SU-DHL-6 (cell line): ENCODE measurements around the gene CCRL2.

Experiments
- H2AFZ ChIP-seq: fragments of 200-600 bp; sonication (generic); 2 replicates; pipeline ENCODE4 v1.6.1; 2014; ENCODE audit warnings: low read depth, mild to moderate bottlenecking, moderate library complexity, mixed read lengths, antibody characterized with exemption, low read length; ENCODE audit not compliant: severe bottlenecking
- H3F3A ChIP-seq: fragments of 200-600 bp; shearing (Covaris generic); 2 replicates; pipeline ENCODE4 v1.6.0; 2016; ENCODE audit warnings: antibody characterized with exemption, mild to moderate bottlenecking; ENCODE audit not compliant: insufficient read depth
- H3K27ac ChIP-seq: fragments of 200-600 bp; sonication (generic); 2 replicates; pipeline ENCODE4 v1.5.1; 2016; ENCODE audit warnings: low read depth, mild to moderate bottlenecking, low read length, moderate library complexity, mixed read lengths
- H3K27me3 ChIP-seq: fragments of 200-600 bp; sonication (generic), shearing (Covaris generic); 2 replicates; pipeline ENCODE4 v1.6.0; 2014; ENCODE audit warnings: mild to moderate bottlenecking, low read length
- H3K36me3 ChIP-seq: fragments of 200-600 bp; sonication (generic); 2 replicates; pipeline ENCODE4 v1.6.1; 2014; ENCODE audit warnings: mild to moderate bottlenecking, low read length, mixed read lengths
- H3K4me2 ChIP-seq: fragments of 300-600, 200-600 bp; shearing (Covaris generic), sonication (generic); 2 replicates; pipeline ENCODE4 v1.6.0; 2014; ENCODE audit warnings: low read length, low read depth, mild to moderate bottlenecking; ENCODE audit not compliant: poor library complexity, severe bottlenecking
- H3K4me3 ChIP-seq: fragments of 200-600 bp; sonication (generic); 2 replicates; pipeline ENCODE4 v1.5.1; 2014; ENCODE audit warnings: antibody characterized with exemption, low read length, mild to moderate bottlenecking, mixed read lengths; ENCODE audit not compliant: insufficient read depth, poor library complexity, severe bottlenecking
- H3K79me2 ChIP-seq: fragments of 200-600 bp; sonication (generic); 2 replicates; pipeline ENCODE4 v1.6.1; 2014; ENCODE audit warnings: mild to moderate bottlenecking, low read length, moderate library complexity; ENCODE audit not compliant: insufficient read depth
- H3K9ac ChIP-seq: fragments of 200-600 bp; sonication (generic); 2 replicates; pipeline ENCODE4 v1.7.0; 2014; ENCODE audit warnings: mild to moderate bottlenecking, low read length
- H3K9me2 ChIP-seq: fragments of 200-600 bp; sonication (generic); replicated peaks from 2 replicates; pipeline ENCODE4 v1.6.1; 2014; ENCODE audit warnings: low read length; ENCODE audit not compliant: insufficient read depth
- H3K9me3 ChIP-seq: fragments of 200-600 bp; sonication (generic); 2 replicates; pipeline ENCODE4 v1.6.1; 2014; ENCODE audit warnings: low read length, mixed read lengths; ENCODE audit not compliant: insufficient read depth
- H4K20me1 ChIP-seq: fragments of 200-600 bp; sonication (generic); 2 replicates; pipeline ENCODE4 v1.6.1; 2014; ENCODE audit warnings: low read depth, mild to moderate bottlenecking, antibody characterized with exemption, low read length, moderate library complexity, mixed read lengths
- EZH2phosphoT487 ChIP-seq: fragments of 200-600 bp; sonication (generic), shearing (Covaris generic); conservative IDR thresholded peaks from 2 replicates; pipeline ENCODE4 v1.6.1; 2018; ENCODE audit warnings: mild to moderate bottlenecking, antibody characterized with exemption, low read length, moderate library complexity, mixed read lengths
- TF ChIP-seq, protein P1 (sequence below): fragments of 200-600 bp; sonication (generic); IDR thresholded peaks from one replicate; pipeline ENCODE4 v1.5.1; 2017; ENCODE audit warnings: antibody characterized with exemption, mild to moderate bottlenecking, low read length, moderate library complexity; ENCODE audit not compliant: insufficient read depth, poor library complexity, severe bottlenecking

The CCRL2 gene

DNA sequence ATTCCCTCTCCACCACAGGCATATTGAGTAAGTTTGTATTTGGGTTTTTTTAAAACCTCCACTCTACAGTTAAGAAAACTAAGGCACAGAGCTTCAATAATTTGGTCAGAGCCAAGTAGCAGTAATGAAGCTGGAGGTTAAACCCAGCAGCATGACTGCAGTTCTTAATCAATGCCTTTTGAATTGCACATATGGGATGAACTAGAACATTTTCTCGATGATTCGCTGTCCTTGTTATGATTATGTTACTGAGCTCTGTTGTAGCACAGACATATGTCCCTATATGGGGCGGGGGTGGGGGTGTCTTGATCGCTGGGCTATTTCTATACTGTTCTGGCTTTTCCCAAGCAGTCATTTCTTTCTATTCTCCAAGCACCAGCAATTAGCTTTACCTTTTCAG lies 37.9 kb upstream of the CCRL2 start:
- TF ChIP-seq EZH2phosphoT487: no peak
- TF ChIP-seq, protein P1, sequence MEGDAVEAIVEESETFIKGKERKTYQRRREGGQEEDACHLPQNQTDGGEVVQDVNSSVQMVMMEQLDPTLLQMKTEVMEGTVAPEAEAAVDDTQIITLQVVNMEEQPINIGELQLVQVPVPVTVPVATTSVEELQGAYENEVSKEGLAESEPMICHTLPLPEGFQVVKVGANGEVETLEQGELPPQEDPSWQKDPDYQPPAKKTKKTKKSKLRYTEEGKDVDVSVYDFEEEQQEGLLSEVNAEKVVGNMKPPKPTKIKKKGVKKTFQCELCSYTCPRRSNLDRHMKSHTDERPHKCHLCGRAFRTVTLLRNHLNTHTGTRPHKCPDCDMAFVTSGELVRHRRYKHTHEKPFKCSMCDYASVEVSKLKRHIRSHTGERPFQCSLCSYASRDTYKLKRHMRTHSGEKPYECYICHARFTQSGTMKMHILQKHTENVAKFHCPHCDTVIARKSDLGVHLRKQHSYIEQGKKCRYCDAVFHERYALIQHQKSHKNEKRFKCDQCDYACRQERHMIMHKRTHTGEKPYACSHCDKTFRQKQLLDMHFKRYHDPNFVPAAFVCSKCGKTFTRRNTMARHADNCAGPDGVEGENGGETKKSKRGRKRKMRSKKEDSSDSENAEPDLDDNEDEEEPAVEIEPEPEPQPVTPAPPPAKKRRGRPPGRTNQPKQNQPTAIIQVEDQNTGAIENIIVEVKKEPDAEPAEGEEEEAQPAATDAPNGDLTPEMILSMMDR: no peak
- no peak overlapping the region for H2AFZ ChIP-seq
- no peaks in the 10 kb centered on the region for H3K79me2 ChIP-seq
- H3K27ac ChIP-seq: no peak overlapping the region
- no peak overlapping the region for H3K9ac ChIP-seq
- no peak overlapping the region for H3K4me2 ChIP-seq
- no peaks in the 10 kb centered on the region for H4K20me1 ChIP-seq
- H3K4me3 ChIP-seq: no peak overlapping the region
- H3K9me3 ChIP-seq: no peaks in the 10 kb centered on the region
- no peaks in the 10 kb centered on the region for H3K9me2 ChIP-seq
- H3K36me3 ChIP-seq: no peaks in the 10 kb centered on the region
- H3F3A ChIP-seq: no peaks in the 10 kb centered on the region
- no peaks in the 10 kb centered on the region for H3K27me3 ChIP-seq

DNA sequence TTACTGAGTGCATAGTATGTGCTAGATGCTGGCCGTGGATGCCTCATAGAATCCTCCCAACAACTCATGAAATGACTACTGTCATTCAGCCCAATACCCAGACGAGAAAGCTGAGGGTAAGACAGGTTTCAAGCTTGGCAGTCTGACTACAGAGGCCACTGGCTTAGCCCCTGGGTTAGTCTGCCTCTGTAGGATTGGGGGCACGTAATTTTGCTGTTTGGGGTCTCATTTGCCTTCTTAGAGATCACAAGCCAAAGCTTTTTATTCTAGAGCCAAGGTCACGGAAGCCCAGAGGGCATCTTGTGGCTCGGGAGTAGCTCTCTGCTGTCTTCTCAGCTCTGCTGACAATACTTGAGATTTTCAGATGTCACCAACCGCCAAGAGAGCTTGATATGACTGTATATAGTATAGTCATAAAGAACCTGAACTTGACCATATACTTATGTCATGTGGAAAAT lies 37.4 kb upstream of the CCRL2 start:
- Histone ChIP-seq H2AFZ (no peak overlapping the region), H4K20me1 (no peaks in the 10 kb centered on the region), H3K27me3 (no peaks in the 10 kb centered on the region), H3K4me3 (no peak overlapping the region), H3K9me2 (no peaks in the 10 kb centered on the region), H3K79me2 (no peaks in the 10 kb centered on the region), H3K27ac (no peak overlapping the region), H3K9me3 (no peaks in the 10 kb centered on the region), H3K4me2 (no peak overlapping the region), H3K9ac (no peak overlapping the region), H3K36me3 (no peaks in the 10 kb centered on the region), H3F3A (no peaks in the 10 kb centered on the region)
- TF ChIP-seq, protein P1: no peak

DNA sequence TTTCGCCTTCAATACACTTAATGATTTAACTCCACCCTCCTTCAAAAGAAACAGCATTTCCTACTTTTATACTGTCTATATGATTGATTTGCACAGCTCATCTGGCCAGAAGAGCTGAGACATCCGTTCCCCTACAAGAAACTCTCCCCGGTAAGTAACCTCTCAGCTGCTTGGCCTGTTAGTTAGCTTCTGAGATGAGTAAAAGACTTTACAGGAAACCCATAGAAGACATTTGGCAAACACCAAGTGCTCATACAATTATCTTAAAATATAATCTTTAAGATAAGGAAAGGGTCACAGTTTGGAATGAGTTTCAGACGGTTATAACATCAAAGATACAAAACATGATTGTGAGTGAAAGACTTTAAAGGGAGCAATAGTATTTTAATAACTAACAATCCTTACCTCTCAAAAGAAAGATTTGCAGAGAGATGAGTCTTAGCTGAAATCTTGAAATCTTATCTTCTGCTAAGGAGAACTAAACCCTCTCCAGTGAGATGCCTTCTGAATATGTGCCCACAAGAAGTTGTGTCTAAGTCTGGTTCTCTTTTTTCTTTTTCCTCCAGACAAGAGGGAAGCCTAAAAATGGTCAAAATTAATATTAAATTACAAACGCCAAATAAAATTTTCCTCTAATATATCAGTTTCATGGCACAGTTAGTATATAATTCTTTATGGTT lies 36.1 kb upstream of the CCRL2 start, which contains the start of gene CCR5:
Gene CCR5 (plus strand): TSS at position 108 of the 680 bp plus-strand sequence. CDS start 1,957 bp downstream, outside the sequence.
- no peaks in the 10 kb centered on the region for H3K79me2 ChIP-seq
- H3K4me3 ChIP-seq: no peak within 1 kb of the TSS
- no peak within 1 kb of the TSS for H3K4me2 ChIP-seq
- no peaks in the 10 kb centered on the region for H3K9me3 ChIP-seq
- H3K9ac ChIP-seq: no peak within 1 kb of the TSS
- no peaks in the 10 kb centered on the region for H3K36me3 ChIP-seq
- H3F3A ChIP-seq: no peaks in the 10 kb centered on the region
- no peak within 1 kb of the TSS for H2AFZ ChIP-seq
- H4K20me1 ChIP-seq: no peaks in the 10 kb centered on the region
- no peak within 1 kb of the TSS for H3K27ac ChIP-seq
- TF ChIP-seq EZH2phosphoT487: no peak
- TF ChIP-seq, protein P1: no peak
- no peaks in the 10 kb centered on the region for H3K27me3 ChIP-seq
- H3K9me2 ChIP-seq: no peaks in the 10 kb centered on the region
